A549 (cell line): ENCODE measurements around the gene NPR3. TPM values are rescaled to one million over a fixed set of nuclear protein-coding genes. Genes with fewer than 3 reads are reported as not detected.
A peak's percentile ranks its signal among the peaks of the same experiment; 100 is the strongest.

Experiments used
- ATAC-seq, 2 experiments: fragments of 200-7000 bp in 1 of 2; fragments of >200 bp in 1 of 2; cut with Nextera tagmentation in 1 of 2; cut with Tn5 transposase in 1 of 2; 3 replicates each; pipeline versions ENCODE4 v1.8.0 to v1.9.1; 2018 to 2020; ENCODE audit warnings: mild to moderate bottlenecking in 1 of 2, moderate library complexity in 1 of 2
- CTCF ChIA-PET: fragments of 300-600 bp; sonication (Branson Sonifier 250); formaldehyde crosslinking; extraction: SDS; loops from one replicate; lab custom pipeline; 2021; ENCODE audit warnings: antibody characterized with exemption, inconsistent platforms; lab: Yijun Ruan, JAX
- POLR2A ChIA-PET: fragments of 350-600 bp; formaldehyde crosslinking; extraction: SDS; loops from one replicate; lab custom pipeline; 2021; ENCODE audit warnings: antibody characterized with exemption, inconsistent platforms; lab: Yijun Ruan, JAX
- DNase-seq, 2 experiments: peaks; one replicate each; pipeline versions ENCODE4 v3.0.0 to v3.0.0-alpha.2; 2011 to 2016; ENCODE audit warnings: low read depth in 1 of 2, low spot score in 1 of 2
- FAIRE-seq: peaks from 2 replicates; lab custom pipeline; 2011; peaks lifted over from hg19 to GRCh38; lab: Jason Lieb, UNC
- H3K27ac ChIP-seq, 2 experiments: fragments of >200 bp; sonication (Bioruptor Twin); formaldehyde crosslinking; 3 replicates each; pipeline ENCODE4 v1.5.1; 2016 to 2017
- H3K4me1 ChIP-seq: fragments of >200 bp; sonication (Bioruptor Twin); formaldehyde crosslinking; 3 replicates; pipeline ENCODE4 v1.6.1; 2016
- H3K4me2 ChIP-seq: fragments of >200 bp; sonication (Bioruptor Twin); formaldehyde crosslinking; 3 replicates; pipeline ENCODE4 v1.6.1; 2016
- H3K4me3 ChIP-seq: fragments of >200 bp; sonication (Bioruptor Twin); formaldehyde crosslinking; 3 replicates; pipeline ENCODE4 v1.5.1; 2016
- H3K9me3 ChIP-seq: fragments of >200 bp; sonication (Bioruptor Twin); formaldehyde crosslinking; 3 replicates; pipeline ENCODE4 v1.6.1; 2016
- BCL3 ChIP-seq: fragments of >200 bp; sonication (Bioruptor Twin); formaldehyde crosslinking; IDR thresholded peaks from 3 replicates; pipeline ENCODE4 v1.6.1; 2016
- BHLHE40 ChIP-seq: IDR thresholded peaks from 2 replicates; pipeline ENCODE4 v1.6.1; 2012; ENCODE audit warnings: low read depth, low read length, inconsistent platforms
- CBX2 ChIP-seq: fragments of 200-600 bp; sonication (generic); IDR thresholded peaks from 2 replicates; pipeline ENCODE4 v1.6.1; 2016; ENCODE audit warnings: low read depth, mild to moderate bottlenecking, borderline replicate concordance
- E2F6 ChIP-seq: IDR thresholded peaks from 2 replicates; pipeline ENCODE4 v1.6.1; 2012; ENCODE audit warnings: low read depth, borderline replicate concordance
- EHF ChIP-seq: fragments of 250-450 bp; sonication (Bioruptor Pico); IDR thresholded peaks from 2 replicates; pipeline ENCODE4 v1.5.0; 2020; ENCODE audit warnings: mild to moderate bottlenecking
- EHMT2 ChIP-seq: fragments of 200-600 bp; sonication (generic); IDR thresholded peaks from 2 replicates; pipeline ENCODE4 v1.6.1; 2016; ENCODE audit warnings: antibody characterized with exemption, low read depth, mild to moderate bottlenecking, moderate library complexity
- EP300 ChIP-seq, 2 experiments: fragments of >200 bp; sonication (Bioruptor Twin); formaldehyde crosslinking; IDR thresholded peaks; 2 replicates in 1 of 2; 3 replicates in 1 of 2; pipeline ENCODE4 v1.6.1; 2016 to 2017
- FOSL2 ChIP-seq, 2 experiments: fragments of 450-650 bp in 1 of 2; fragments of >200 bp in 1 of 2; sonication (Bioruptor Twin) in 1 of 2; formaldehyde crosslinking; IDR thresholded peaks; 2 replicates each; pipeline versions ENCODE4 v1.5.0 to v1.6.1; 2016 to 2020; ENCODE audit warnings: mild to moderate bottlenecking in 1 of 2, moderate library complexity in 1 of 2
- HEYL ChIP-seq: fragments of 250-450 bp; sonication (Bioruptor Pico); IDR thresholded peaks from 2 replicates; pipeline ENCODE4 v1.8.0; 2021; ENCODE audit warnings: mild to moderate bottlenecking, moderate library complexity
- HOXA7 ChIP-seq: fragments of 250-450 bp; sonication (Bioruptor Pico); IDR thresholded peaks from 2 replicates; pipeline ENCODE4 v1.5.0; 2020; ENCODE audit warnings: mild to moderate bottlenecking, moderate library complexity
- HOXB13 ChIP-seq: fragments of 250-450 bp; sonication (Bioruptor Pico); IDR thresholded peaks from 2 replicates; pipeline ENCODE4 v1.5.0; 2020; ENCODE audit warnings: low read depth, mild to moderate bottlenecking, moderate library complexity
- JUNB ChIP-seq: fragments of >200 bp; sonication (Bioruptor Twin); formaldehyde crosslinking; IDR thresholded peaks from 2 replicates; pipeline ENCODE4 v1.6.1; 2016
- KDM5A ChIP-seq: fragments of 200-600 bp; sonication (generic); IDR thresholded peaks from 2 replicates; pipeline ENCODE4 v1.6.1; 2016; ENCODE audit warnings: antibody characterized with exemption, mild to moderate bottlenecking
- MAZ ChIP-seq: fragments of 150-350 bp; IDR thresholded peaks from 2 replicates; pipeline ENCODE4 v1.6.1; 2014; ENCODE audit warnings: antibody characterized with exemption, low read depth, low read length, borderline replicate concordance
- NPAS2 ChIP-seq: fragments of 250-450 bp; sonication (Bioruptor Pico); IDR thresholded peaks from 2 replicates; pipeline ENCODE4 v1.8.0; 2022; ENCODE audit warnings: mild to moderate bottlenecking, moderate library complexity, borderline replicate concordance
- POLR2AphosphoS2 ChIP-seq: conservative IDR thresholded peaks from 2 replicates; pipeline ENCODE4 v1.6.1; 2012; ENCODE audit warnings: low read length, improper control_type of control experiment, inconsistent platforms
- RARB ChIP-seq: fragments of 250-450 bp; sonication (Bioruptor Pico); IDR thresholded peaks from 2 replicates; pipeline ENCODE4 v1.8.0; 2021; ENCODE audit warnings: mild to moderate bottlenecking, moderate library complexity
- REST ChIP-seq: fragments of 200-600 bp; sonication (generic); IDR thresholded peaks from 2 replicates; pipeline ENCODE4 v1.6.1; 2016; ENCODE audit warnings: antibody characterized with exemption, mild to moderate bottlenecking, moderate library complexity
- RNF2 ChIP-seq: fragments of 200-600 bp; sonication (generic); IDR thresholded peaks from 2 replicates; pipeline ENCODE4 v1.6.1; 2016; ENCODE audit warnings: low read depth, mild to moderate bottlenecking, antibody characterized with exemption, moderate library complexity, borderline replicate concordance
- SMC3 ChIP-seq: fragments of >200 bp; sonication (Bioruptor Twin); formaldehyde crosslinking; IDR thresholded peaks from 3 replicates; pipeline ENCODE4 v1.6.1; 2018; ENCODE audit warnings: inconsistent platforms
- TFCP2L1 ChIP-seq: fragments of 250-450 bp; sonication (Bioruptor Pico); IDR thresholded peaks from 2 replicates; pipeline ENCODE4 v1.5.0; 2021; ENCODE audit warnings: mild to moderate bottlenecking
- ZC3H11A ChIP-seq: fragments of 450-650 bp; IDR thresholded peaks from 2 replicates; pipeline ENCODE4 v1.6.1; 2014; ENCODE audit warnings: antibody characterized with exemption, mild to moderate bottlenecking
- ZFP36 ChIP-seq: fragments of 450-650 bp; IDR thresholded peaks from 2 replicates; pipeline ENCODE4 v1.6.1; 2014; ENCODE audit warnings: borderline replicate concordance; ENCODE audit not compliant: partially characterized antibody
- WGBS: methylation state at CpG from one replicate; pipeline ENCODE4 v1.1.6; 2017; ENCODE audit errors: missing lambda C conversion rate; 5-methylcytosine and 5-hydroxymethylcytosine counted together
- polyA plus RNA-seq, 4 experiments: library from polyadenylated mRNA; depleted of rRNA in 3 of 4; stranded (reverse); fragments of >200 nt; fragmentation: RNase III in 1 of 4; extraction: RNeasy Plus Mini Kit Qiagen cat#74134 plus additional on column Dnase treatment in 1 of 4; gene quantifications; 2 replicates in 3 of 4; 3 replicates in 1 of 4; pipeline ENCODE4 v1.2.3, GENCODE V29; 2011 to 2017
- TF ChIP-seq, protein P1 (sequence below): fragments of 150-350 bp; IDR thresholded peaks from 2 replicates; pipeline ENCODE4 v1.6.1; 2014; ENCODE audit warnings: low read depth, mild to moderate bottlenecking, low read length

NPR3 gene
- polyA plus RNA-seq, 2 of the 4 experiments (the other 2 are of a cell fraction): 16.4 to 18.6 TPM

DNA sequence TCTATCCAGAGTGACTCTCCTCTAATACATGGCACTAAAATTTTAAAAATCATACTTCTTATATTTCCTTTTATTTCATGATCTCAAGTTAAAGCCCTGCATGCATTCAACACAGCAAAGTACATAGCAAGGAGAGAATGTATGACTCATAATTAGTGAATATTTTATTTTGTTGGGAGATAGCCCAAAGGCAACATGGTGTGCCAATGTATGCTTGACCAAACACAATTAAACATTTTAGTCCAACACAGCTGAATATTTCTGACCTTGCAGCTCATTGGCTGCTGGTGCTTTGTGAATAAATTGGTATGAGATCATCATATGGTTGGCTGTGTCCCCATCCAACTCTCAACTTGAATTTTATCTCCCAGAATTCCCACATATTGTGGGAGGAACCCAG is 103.5 kb downstream of the NPR3 start:
- DNase-seq: peak in 1 of 2 experiments; percentile 20
- CTCF ChIA-PET: no interaction called here
- Histone ChIP-seq H3K4me2 (no peak overlapping the region), H3K4me1 (peaks cover 10% of the 10 kb centered on the region; the same call in 2 of the 3 replicates), H3K9me3 (0 out of 3 replicates have a peak, but pooled peaks cover 3% of the 10 kb centered on the region), H3K4me3 (no peak overlapping the region), H3K27ac (no peak overlapping the region)
- ATAC-seq: no peak; a peak in 1 of 6 replicates
- POLR2A ChIA-PET: interaction anchor here (1.0 kb wide), 1 partner anchor 9 kb away, joined by 3 read pairs; no protein-coding TSS in a partner anchor
- no peak for FAIRE-seq
- TF ChIP-seq ZFP36: no peak
- no peak for TF ChIP-seq E2F6
- TF ChIP-seq EHMT2: no peak
- no peak for TF ChIP-seq JUNB
- TF ChIP-seq FOSL2 (IDR thresholded peaks at IDR 0.05): no peak
- peak; percentile 66 for TF ChIP-seq FOSL2 (CRISPR knock-in tag; IDR thresholded peaks at IDR 0.05)
- TF ChIP-seq POLR2AphosphoS2: no peak
- TF ChIP-seq, all 56 proteins: peak for 1

GRCh38 chr5:32827981-32828380 is 116.9 kb downstream of the NPR3 start:
- ATAC-seq (no peak), DNase-seq (no peak), FAIRE-seq (no peak)
- Histone ChIP-seq H3K27ac (no peak overlapping the region), H3K4me1 (peaks cover 14% of the 10 kb centered on the region; the same call in 2 of the 3 replicates), H3K4me2 (no peak overlapping the region), H3K4me3 (no peak overlapping the region), H3K9me3 (no peaks in the 10 kb centered on the region)
- TF ChIP-seq, protein P1, sequence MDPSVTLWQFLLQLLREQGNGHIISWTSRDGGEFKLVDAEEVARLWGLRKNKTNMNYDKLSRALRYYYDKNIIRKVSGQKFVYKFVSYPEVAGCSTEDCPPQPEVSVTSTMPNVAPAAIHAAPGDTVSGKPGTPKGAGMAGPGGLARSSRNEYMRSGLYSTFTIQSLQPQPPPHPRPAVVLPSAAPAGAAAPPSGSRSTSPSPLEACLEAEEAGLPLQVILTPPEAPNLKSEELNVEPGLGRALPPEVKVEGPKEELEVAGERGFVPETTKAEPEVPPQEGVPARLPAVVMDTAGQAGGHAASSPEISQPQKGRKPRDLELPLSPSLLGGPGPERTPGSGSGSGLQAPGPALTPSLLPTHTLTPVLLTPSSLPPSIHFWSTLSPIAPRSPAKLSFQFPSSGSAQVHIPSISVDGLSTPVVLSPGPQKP: no peak
- TF ChIP-seq ZC3H11A (no peak), EHF (no peak), EP300 (IDR thresholded peaks at IDR 0.05) (no peak), HEYL (CRISPR knock-in tag) (no peak), CBX2 (no peak), MAZ (no peak), RARB (CRISPR knock-in tag) (no peak)
- ChIA-PET POLR2A (no interaction called here), CTCF (no interaction called here)
- 12% methylated on average over 1 of the region's 1 CpG for WGBS

DNA sequence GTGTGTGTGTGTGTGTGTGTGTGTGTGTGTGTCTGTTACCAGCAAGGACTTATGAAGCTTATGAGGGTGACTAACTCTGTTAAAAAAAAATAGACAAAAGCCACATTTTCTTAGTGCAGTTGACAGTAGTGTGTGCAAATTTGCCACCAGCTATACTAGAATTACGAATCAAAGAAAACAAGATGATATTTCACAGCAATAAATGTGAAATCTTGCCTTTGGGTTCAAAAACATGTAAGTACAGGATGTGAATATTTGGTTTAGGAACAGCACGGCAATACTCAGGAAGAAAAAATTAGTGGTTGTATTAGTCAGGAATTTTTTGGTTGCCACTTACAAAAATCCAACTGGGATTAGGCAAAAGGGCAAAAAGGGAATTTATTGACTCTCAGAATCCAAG is 117.4 kb downstream of the NPR3 start:
- ChIA-PET POLR2A (no interaction called here), CTCF (interaction anchor here (0.7 kb wide), 1 partner anchor 9 kb away, joined by 3 read pairs; no protein-coding TSS in a partner anchor)
- no peak for ATAC-seq
- 57% methylated on average over 2 of the region's 2 CpGs for WGBS
- no peak for FAIRE-seq
- no peak overlapping the region for H3K27ac ChIP-seq
- H3K9me3 ChIP-seq: no peaks in the 10 kb centered on the region
- DNase-seq: no peak
- no peak overlapping the region for H3K4me2 ChIP-seq
- no peak overlapping the region for H3K4me3 ChIP-seq
- H3K4me1 ChIP-seq: peaks cover 14% of the 10 kb centered on the region; the same call in 2 of the 3 replicates
- TF ChIP-seq SMC3 (no peak), KDM5A (no peak), HOXA7 (CRISPR knock-in tag) (no peak), REST (no peak), NPAS2 (no peak), RNF2 (no peak), JUNB (no peak), FOSL2 (IDR thresholded peaks at IDR 0.05) (no peak), FOSL2 (CRISPR knock-in tag; IDR thresholded peaks at IDR 0.05) (no peak), BCL3 (no peak), BHLHE40 (no peak), HOXB13 (CRISPR knock-in tag) (no peak), E2F6 (no peak), TFCP2L1 (CRISPR knock-in tag) (no peak), CBX2 (no peak)
